ENCODE measurements around the gene ANKRD22. TPM values are rescaled to one million over a fixed set of nuclear protein-coding genes. Genes with fewer than 3 reads are reported as not detected.

ANKRD22 gene
- total and polyA plus RNA-seq, 9 of the 15 experiments (the other 6 are each of a cell fraction or from before 2014, with no cell fraction given), result not detected

DNA sequence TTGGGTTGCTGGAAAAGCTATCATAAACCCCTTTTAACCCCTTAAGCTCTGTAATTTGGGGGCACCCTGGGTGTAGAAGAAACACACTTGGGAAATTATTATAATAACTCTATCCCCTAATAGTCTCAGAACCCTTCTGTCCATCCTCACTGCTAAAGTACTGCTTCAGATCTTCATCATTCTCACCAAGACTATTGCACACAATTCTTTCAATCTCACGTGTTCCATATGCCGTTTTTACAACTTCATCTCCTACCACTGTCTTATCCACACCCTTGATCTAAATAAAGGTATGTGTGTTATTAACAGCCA, 15.8 kb downstream of the ANKRD22 start:
- no TSS peak for BruUV-seq (replicated peaks)
- Histone ChIP-seq H3K9me3 (replicated peaks; ENCODE audit: control insufficient read depth, insufficient read depth, low read depth, low read length) (no peaks in the 10 kb centered on the region), H3K79me2 (ENCODE audit: control insufficient read depth, insufficient read depth, low read length) (no peaks in the 10 kb centered on the region), H3K4me1 (replicated peaks in 1 of 2; ENCODE audit: control insufficient read depth in 2 of 2, insufficient read depth in 2 of 2, low read length in 2 of 2) (no peaks in the 10 kb centered on the region), H3K4me2 (ENCODE audit: insufficient read depth, low read length) (no peak overlapping the region), H3K27me3 (ENCODE audit: control insufficient read depth in 2 of 2, insufficient read depth in 2 of 2, low read length in 2 of 2) (no peaks in the 10 kb centered on the region), H3K27ac (ENCODE audit: extremely low read depth, low read depth, low read length) (no peak overlapping the region), H3K9ac (ENCODE audit: insufficient read depth in 1 of 2, low read depth in 2 of 2, low read length in 2 of 2) (no peak overlapping the region), H3K4me3 (no peak overlapping the region), H3K36me3 (ENCODE audit: control insufficient read depth, insufficient read depth, low read length) (no peaks in the 10 kb centered on the region), H2AFZ (ENCODE audit: low read depth, low read length) (no peak overlapping the region), H4K20me1 (replicated peaks; ENCODE audit: control insufficient read depth, insufficient read depth, low read length) (no peaks in the 10 kb centered on the region), H3K9me1 (ENCODE audit: control insufficient read depth, insufficient read depth, low read length) (no peaks in the 10 kb centered on the region)
- WGBS (ENCODE audit: insufficient coverage, low coverage, missing lambda C conversion rate), result 0% methylated on average over 2 of the region's 2 CpGs
- ChIA-PET CTCF (ENCODE audit: low intra/inter-chr PET ratio) (interaction anchor here (0.7 to 1.8 kb wide), 4 partner anchors 96 to 377 kb away, joined by 3 to 10 read pairs (median 4); no protein-coding TSS in a partner anchor), POLR2A (no interaction called here)
- intact Hi-C loops (cut with micrococcal nuclease), result loop anchor here (1.0 to 10.0 kb wide), 3 partner anchors 96 to 377 kb away; no protein-coding TSS in a partner anchor
- TF ChIP-seq ARHGAP35 (IDR thresholded peaks at IDR 0.05; ENCODE audit: partially characterized antibody) (no peak), RNF2 (IDR thresholded peaks at IDR 0.05) (no peak), RUNX1 (IDR thresholded peaks at IDR 0.05; ENCODE audit: low read depth) (no peak), ZNF644 (tag; IDR thresholded peaks at IDR 0.05; ENCODE audit: low read depth) (no peak), ZNF212 (CRISPR knock-in tag; IDR thresholded peaks at IDR 0.05) (no peak)
- TF ChIP-seq, protein P1, sequence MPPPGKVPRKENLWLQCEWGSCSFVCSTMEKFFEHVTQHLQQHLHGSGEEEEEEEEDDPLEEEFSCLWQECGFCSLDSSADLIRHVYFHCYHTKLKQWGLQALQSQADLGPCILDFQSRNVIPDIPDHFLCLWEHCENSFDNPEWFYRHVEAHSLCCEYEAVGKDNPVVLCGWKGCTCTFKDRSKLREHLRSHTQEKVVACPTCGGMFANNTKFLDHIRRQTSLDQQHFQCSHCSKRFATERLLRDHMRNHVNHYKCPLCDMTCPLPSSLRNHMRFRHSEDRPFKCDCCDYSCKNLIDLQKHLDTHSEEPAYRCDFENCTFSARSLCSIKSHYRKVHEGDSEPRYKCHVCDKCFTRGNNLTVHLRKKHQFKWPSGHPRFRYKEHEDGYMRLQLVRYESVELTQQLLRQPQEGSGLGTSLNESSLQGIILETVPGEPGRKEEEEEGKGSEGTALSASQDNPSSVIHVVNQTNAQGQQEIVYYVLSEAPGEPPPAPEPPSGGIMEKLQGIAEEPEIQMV (tag; conservative IDR thresholded peaks at IDR 0.05; ENCODE audit: low read depth), result no peak
- FAIRE-seq (no peak), ATAC-seq (no peak), DNase-seq (ENCODE audit: extremely low read depth in 1 of 4, low spot score in 3 of 4) (no peak)
- in situ Hi-C loops (cut with MboI), result no loop called here

All from K562 (cell line).